GM19468 (cell line): ENCODE results near the gene USP10.
A peak's percentile ranks its signal among the peaks of the same experiment; 100 is the strongest.

Experiments used
- ATAC-seq: cut with Tn5 transposase; IDR thresholded peaks from one replicate; pipeline ENCODE4 v1.9.1; 2021; ENCODE audit warnings: mild to moderate bottlenecking, moderate library complexity, moderate number of reproducible peaks; ENCODE audit not compliant: unreplicated experiment; ENCODE audit errors: extremely low read depth

Gene USP10, protein sequence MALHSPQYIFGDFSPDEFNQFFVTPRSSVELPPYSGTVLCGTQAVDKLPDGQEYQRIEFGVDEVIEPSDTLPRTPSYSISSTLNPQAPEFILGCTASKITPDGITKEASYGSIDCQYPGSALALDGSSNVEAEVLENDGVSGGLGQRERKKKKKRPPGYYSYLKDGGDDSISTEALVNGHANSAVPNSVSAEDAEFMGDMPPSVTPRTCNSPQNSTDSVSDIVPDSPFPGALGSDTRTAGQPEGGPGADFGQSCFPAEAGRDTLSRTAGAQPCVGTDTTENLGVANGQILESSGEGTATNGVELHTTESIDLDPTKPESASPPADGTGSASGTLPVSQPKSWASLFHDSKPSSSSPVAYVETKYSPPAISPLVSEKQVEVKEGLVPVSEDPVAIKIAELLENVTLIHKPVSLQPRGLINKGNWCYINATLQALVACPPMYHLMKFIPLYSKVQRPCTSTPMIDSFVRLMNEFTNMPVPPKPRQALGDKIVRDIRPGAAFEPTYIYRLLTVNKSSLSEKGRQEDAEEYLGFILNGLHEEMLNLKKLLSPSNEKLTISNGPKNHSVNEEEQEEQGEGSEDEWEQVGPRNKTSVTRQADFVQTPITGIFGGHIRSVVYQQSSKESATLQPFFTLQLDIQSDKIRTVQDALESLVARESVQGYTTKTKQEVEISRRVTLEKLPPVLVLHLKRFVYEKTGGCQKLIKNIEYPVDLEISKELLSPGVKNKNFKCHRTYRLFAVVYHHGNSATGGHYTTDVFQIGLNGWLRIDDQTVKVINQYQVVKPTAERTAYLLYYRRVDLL

GRCh38 chr16:84699712-84700445, at the start of gene USP10:
USP10 (plus strand) TSS chr16:84700000; CDS start chr16:84700091, 91 bp downstream.
- ATAC-seq = peak; percentile 79

- no peak for ATAC-seq
Measured at GRCh38 chr16:84650062-84650991, 49.5 kb upstream of the USP10 start.

DNA sequence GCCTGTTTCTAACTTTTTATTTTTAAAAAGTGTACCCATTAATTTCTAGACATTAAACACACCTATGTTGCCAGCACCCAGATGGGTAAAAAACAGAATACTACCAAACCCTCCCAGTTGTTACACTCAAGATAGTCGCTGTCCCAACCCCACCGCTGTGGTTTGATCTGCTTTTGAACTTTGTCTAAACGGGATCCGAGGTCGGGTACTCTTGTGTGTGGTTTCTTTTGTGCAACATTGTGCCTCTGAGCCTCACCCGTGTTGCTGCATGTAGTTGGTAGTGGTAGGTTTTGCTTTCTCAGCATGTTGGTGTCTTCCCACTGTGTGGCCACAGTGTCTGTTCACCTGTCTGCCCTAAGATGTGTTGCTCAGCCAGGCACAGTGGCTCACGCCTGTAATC, 47.2 kb upstream of the USP10 start:
- no peak for ATAC-seq

DNA sequence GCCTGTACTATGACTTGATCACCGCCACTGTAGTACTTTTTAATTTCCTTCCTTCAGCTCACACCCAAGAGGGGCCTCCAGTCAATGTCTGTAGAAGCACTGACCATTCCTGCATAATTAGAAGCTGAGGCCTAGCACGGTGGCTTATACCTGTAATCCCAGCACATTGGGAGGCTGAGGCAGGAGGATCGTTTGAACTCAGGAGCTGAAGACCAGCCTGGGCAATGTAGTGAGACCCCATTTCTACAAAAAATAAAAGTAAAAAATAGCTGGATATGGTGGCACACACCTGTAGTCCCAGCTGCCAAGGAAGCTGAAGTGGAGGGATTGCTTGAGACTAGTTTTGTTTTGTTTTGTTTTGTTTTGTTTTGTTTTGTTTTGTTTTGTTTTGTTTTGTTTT, 45.6 kb upstream of the USP10 start:
- ATAC-seq = no peak

DNA sequence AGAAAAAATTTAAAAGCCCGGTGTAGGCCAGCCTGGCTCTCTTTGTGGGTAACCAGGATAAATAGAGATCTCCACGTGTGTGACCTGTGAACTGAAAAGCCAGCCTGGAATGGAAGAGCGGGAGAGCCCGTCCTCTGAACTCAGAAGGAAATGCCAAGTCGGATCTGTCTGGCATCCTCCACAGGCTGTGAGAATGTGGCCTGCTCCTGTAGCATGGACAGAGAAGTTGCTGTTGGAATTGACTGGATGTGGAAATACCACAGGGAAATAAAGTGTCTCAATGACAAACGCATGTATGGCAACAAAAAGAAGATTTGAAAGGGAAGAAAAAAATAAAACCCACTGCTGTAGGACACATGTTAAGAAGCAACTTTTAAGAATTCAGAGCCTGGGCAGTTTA, 44.8 kb upstream of the USP10 start:
- ATAC-seq = no peak

GRCh38 chr16:84656649-84657048, 43.2 kb upstream of the USP10 start:
- ATAC-seq = no peak

- no peak for ATAC-seq
Measured at GRCh38 chr16:84657229-84657837, 42.5 kb upstream of the USP10 start.

DNA sequence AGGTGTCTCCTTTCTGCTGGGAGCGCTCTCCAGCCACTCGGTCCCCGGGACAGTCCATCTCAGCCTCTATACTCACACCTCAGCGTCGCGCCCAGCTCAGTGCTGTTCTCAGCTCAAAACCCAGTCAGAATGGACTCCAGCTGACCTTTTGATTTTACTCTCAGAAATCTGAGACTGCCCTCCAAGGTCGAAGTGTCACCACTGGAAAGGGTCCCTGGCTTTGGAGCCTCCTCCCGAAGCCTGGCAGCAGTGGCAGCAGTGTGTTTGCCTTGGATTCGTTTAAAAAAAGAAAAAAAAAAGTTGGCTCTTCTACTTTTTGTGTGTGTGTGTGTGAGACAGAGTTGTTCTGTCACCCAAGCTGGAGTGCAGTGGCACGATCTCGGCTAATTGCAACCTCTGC, 41.1 kb upstream of the USP10 start:
- ATAC-seq = no peak

DNA sequence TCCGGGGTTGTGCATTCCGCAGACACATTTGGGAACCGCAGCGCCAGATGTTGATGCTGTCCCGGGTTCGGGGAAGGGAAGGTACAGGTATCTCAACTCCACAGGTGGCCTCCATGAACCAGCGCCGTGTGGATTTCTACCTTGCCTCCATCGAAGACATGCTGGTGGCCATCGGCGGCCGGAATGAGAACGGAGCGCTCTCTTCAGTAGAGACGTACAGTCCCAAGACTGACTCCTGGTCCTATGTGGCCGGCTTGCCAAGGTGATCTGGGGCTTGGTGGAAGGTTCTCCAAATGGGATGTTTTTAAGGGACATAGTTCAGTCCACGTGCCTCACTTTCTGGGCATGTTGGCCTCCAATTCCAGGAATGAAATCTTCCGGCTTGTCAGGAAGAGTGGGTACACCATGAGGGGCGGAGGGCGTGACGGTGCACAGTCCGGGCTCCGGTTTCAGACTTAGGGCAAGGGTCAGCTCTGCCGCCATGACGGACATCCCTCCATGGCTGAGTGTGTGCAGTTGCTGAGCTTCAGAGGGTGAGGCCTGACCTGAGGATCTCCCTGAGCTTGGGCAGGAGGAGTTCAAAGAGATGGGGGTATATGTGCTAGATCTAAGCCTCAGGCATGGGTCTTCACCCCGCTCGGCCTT, 40.0 kb upstream of the USP10 start:
- ATAC-seq = no peak

- ATAC-seq = no peak
Measured at GRCh38 chr16:84660973-84661372, 38.8 kb upstream of the USP10 start.

DNA sequence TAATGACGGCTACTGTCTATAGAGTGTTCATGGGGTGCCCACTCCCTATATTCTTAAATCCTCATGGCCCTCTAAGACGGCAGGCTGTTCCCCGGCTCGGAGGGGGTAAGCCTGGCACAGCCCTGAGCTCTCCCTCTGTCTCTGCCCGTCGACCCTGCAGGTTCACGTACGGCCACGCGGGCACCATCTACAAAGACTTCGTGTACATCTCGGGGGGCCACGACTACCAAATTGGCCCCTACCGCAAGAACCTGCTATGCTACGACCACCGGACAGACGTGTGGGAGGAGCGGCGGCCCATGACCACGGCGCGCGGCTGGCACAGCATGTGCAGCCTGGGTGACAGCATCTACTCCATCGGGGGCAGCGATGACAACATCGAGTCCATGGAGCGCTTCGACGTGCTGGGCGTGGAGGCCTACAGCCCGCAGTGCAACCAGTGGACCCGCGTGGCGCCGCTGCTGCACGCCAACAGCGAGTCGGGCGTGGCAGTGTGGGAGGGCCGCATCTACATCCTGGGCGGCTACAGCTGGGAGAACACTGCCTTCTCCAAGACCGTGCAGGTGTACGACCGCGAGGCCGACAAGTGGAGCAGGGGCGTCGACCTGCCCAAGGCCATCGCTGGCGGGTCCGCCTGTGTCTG, 38.3 kb upstream of the USP10 start:
- ATAC-seq = no peak

DNA sequence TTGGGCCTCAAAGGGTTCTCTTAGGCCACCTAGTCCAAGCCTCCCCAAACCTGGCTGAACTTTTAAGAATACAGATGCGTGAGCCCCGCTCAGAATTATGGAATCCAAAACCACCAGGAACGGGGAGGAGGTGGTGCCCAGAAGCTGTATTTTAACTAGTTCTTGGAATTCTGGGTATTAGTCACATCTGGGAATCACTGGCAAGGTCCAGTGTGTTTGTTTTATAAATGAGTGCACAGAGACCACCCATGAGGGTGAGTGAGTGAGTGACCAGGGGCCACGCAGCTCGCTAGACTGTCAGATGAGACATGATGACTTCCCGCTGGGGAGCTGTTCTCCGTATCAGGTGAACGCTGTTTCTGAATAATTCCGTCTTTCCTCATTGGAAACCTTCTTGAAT, 37.3 kb upstream of the USP10 start:
- ATAC-seq = no peak

DNA sequence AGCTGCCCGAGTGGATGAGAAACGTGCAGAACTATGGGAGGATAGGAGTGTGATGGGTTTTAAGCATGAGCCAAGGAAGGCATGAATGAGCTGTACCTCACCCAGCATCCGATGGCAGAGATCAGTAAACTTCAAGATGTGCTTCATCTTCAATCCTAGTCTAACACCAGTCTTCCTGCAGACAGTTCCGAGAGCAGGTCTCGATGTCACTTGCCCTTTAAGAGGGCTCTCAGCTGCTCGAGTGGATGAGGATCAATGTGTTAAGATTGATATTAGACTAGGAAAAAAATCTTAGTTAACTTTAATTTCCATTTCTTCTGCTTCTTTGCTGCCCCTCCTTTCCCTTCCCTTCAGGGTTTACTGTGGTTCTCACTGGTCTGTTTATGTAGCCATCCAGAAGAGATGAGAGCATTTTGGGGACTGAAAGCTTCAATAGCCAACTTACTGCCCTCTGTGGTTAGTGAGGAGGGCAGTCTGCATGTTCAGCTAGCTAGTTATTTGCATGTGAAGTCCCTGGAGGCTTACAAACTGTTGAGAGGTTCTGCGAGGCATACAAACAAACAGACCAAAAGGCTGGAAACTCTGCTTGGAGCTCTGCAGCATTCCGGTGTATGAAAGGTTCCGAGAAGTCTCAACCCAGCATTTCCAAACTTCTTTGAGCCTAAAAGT, 36.2 kb upstream of the USP10 start:
- ATAC-seq = peak; percentile 59

DNA sequence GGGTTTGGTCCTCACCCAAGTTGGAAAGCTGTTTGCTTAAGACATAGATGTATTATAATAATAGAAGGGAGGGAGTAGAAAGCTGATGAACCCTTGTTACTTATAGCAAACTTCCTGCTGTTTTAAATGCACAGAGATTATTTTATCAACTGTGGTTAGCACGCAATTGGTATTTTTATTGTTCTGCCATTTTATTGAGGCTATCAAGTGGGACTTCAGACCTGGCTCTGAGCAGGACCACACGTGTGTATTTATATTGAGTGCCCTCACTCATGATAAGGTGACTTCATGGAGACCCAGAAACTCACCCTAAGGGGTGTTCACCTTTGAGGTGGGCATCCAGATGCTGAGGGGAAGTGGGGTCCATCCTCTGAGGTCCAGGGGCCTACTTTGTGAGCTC, 34.4 kb upstream of the USP10 start:
- no peak for ATAC-seq

- ATAC-seq = no peak
Measured at GRCh38 chr16:84665843-84666242, 34.0 kb upstream of the USP10 start.

GRCh38 chr16:84667600-84668309, 32.0 kb upstream of the USP10 start:
- no peak for ATAC-seq

- no peak for ATAC-seq
Measured at GRCh38 chr16:84670063-84670462, 29.7 kb upstream of the USP10 start.
